Non-pigmented ciliary epithelial cell (primary cell): ENCODE data around the gene HMGCS2.
"Not testable (repeated sequence)": the region's sequence is repeated elsewhere in the genome, so short reads cannot be mapped to it uniquely, and the experiment has no call there.

Source experiments
- DNase-seq: peaks from one replicate; pipeline ENCODE4 v3.0.0-alpha.2; 2010; ENCODE audit warnings: low read depth

HMGCS2 gene

GRCh38 chr1:119787776-119788175 lies 19.1 kb upstream of the HMGCS2 start:
- no peak for DNase-seq

DNA sequence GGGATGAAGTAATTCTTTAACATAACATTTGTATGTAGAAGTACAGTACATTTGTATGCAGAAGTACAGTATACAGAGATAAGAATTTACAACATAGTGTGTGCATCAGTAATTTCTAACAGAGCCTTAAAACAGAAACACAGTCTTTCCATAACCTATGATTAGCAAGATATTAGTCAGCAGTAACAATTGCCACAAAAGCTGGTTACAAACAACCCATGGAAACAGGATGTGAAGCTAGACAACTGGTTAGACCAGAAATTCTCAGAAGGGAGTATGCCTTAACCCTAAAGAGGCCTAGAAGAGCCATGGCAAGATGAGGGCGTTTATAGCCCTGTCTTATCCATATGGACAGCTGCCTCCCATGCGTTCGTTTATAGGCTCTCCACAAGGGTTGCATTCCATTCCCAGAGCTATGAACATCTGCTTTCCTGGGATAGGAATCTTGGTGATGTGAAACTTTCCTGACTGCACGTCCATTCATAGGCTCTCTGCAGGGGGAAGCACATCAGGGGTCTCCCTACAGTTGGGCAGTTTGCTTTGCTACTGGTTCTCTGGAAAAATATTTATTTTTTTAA lies 17.9 kb upstream of the HMGCS2 start:
- DNase-seq: not testable (repeated sequence)

DNA sequence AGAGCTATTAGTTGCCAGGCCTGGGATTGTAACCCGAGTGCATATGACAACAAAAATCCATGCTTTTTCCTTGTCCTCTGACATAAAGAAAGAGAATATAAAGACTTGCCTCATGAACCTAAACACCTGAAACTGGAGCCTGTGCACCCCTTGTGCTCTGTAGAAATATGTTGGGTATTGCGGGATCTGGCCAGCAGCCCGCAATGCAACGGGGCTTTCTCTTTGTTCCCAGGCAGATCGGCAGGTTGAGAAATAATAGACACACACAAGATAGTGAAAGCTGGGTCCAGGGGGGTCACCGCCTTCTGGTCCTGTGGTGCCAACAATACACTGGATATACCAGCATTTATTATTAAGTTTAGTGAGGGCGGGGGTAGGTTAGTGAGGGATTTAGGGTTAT lies 17.3 kb upstream of the HMGCS2 start:
- DNase-seq: not testable (repeated sequence)

DNA sequence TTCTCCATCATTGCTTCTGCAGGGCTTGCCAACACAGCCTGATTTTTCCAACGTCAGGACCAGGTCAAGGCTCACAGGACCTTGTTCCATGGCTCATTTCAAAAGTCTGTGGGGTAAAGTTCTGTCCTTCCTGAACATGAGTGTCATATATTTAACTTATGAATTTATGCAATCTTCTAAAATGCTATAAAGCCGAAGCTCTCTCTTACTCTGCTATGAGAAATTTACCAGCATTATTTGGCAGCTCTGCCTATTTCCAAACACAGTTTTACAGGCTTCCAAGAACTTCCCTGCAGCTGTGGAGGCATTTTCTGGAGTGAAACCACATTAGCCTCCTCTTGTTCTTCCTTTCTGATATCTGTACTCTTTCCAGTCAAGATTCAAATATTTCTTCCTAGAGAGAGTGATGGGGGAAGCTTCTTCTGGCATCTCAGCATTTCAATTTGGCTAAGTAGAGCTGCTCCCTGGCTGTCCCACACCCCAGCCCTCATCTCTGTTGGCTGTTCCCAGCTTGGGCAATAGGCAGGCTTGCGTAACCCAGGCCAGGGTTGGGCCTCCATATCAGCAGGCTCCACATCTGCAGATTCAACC lies 15.6 kb upstream of the HMGCS2 start:
- DNase-seq: no peak

- DNase-seq: no peak
Measured at GRCh38 chr1:119783354-119784185, 14.9 kb upstream of the HMGCS2 start.

- no peak for DNase-seq
Measured at GRCh38 chr1:119782631-119783325, 14.1 kb upstream of the HMGCS2 start.

DNA sequence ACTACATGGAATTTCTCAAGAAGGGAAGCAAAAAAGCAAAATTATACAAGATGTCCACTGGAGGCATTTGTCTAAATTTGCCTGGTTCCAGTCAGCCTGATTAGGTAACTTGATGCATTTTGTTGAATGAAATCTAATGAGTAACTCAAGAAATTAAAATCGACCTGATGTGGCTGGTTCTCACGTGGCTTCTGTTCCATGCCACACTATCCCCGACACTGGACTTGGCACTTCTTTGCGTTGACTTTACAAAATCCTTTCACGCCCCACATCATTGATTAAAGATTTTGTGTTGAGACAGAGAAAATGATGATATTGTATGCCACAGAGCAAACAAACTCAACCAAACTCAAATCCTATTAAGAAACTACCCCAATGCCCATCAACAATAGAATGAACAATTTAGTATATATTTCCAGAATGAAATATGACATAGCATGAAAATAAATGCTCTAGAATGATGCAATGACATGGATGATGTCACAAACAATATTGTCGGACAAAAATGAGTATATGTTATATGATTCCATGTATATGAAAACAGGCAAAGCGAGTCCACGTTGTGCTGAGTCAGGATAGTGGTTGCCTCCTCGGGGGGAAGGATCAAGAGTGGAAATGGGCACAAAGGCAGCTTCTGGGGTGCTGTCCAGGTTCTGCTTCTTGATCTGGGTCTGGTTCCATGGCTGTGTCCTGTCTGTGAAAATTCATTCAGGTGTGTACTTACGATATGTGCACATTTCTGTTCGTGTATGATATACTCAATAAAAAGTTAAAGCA lies 12.9 kb upstream of the HMGCS2 start:
- DNase-seq: no peak

- DNase-seq: no peak
Measured at GRCh38 chr1:119779869-119780356, 11.2 kb upstream of the HMGCS2 start.

- DNase-seq: no peak
Measured at GRCh38 chr1:119778886-119779560, 10.3 kb upstream of the HMGCS2 start.

GRCh38 chr1:119778359-119778758 lies 9.7 kb upstream of the HMGCS2 start:
- no peak for DNase-seq

DNA sequence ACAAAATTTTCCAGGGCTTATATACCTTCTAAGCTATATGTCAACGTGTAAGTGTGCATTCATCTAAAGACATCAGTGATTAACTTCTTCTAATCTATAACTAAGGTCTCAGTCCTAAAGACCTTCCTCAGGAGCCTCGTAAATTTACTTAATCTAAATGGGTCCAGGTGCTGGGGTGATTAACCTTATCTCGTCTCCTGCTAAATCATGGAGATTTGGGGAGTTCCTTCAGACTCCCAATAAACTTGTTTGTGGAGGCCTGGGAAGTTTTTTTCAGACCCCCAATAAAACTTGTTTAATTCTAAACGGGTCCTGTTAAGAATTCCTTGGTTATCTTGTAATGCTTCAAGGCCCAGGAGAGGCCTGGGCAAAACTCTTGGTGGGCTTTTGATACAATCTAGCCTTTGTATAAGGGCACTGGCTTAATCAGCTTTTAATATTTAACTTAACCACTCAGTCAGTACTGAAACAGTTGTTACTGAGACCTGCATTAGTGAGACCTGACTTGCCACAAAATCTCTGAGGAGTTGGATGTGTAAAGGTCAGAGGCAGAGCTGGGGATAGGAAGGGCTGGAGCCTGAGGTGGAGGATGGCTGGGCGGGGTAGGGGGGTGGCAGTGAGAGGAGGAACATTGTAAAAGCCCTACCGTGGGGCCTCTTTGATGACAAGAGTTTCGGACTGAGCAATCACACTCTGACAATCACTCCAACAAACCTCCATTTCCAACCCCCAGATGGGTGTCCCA lies 6.2 kb upstream of the HMGCS2 start:
- DNase-seq: no peak

DNA sequence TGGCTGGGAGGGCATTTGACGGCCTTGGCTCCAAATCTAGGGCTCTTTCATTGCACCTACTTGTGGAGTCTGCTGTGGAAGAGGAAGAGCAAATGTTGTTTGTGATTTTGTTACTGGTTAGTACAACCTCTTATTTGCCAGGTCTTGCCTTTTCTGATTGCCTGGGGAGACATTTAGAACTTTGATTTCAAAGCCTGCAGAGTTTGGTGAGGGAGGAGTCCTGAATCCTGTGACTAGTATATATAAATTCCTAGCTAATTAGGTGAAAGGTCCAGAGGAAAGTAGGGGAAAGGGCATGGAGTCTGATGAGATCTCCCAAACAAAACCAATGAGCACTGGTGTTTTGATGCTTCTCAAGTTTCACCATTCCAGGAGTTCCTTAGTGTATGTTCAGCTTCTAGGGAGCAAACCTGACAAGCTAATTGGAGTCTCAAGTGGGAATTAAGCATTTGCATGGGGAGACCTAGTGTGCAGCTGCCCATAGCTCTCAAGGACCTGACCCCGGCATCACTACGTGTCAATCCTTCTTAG lies 5.1 kb upstream of the HMGCS2 start:
- DNase-seq: no peak

DNA sequence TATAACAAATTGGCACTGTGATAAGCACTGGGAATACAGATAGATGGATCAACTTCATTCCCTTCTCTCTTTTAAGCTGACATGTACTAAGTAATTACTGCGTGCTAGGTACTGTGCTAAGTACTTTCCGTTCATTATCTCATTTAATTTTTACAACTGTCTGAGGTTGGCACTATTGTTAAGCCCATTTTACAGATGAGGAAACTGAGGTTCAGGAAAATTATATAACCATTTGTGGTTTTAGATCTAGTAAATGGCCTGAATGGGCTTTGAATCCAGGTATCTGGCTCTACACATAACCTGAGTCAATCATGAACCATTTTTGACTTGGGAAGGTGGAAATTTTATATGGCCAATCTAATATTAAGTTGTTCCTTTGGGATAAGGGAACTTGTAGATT lies 3.6 kb upstream of the HMGCS2 start:
- DNase-seq: no peak

GRCh38 chr1:119771770-119772169 lies 3.1 kb upstream of the HMGCS2 start:
- no peak for DNase-seq

DNA sequence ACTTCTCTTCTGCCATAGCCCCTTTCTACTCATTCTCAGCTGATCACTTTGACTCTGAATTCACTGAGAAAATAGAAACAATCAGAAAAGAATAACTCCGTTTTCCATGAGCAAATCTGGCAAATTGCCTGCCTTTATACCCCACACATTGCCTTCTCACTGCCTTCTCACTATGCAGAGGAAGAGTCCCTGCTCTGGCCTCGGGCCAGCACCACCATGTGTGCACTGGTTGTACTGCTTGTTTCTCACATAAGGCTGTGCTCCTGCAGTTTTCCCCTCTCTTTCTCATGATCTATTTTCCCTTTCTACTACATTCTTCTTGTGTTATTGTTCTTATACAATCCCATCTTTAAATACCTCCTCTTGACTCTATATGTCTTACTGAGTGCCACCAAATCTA lies 2.3 kb upstream of the HMGCS2 start:
- no peak for DNase-seq

DNA sequence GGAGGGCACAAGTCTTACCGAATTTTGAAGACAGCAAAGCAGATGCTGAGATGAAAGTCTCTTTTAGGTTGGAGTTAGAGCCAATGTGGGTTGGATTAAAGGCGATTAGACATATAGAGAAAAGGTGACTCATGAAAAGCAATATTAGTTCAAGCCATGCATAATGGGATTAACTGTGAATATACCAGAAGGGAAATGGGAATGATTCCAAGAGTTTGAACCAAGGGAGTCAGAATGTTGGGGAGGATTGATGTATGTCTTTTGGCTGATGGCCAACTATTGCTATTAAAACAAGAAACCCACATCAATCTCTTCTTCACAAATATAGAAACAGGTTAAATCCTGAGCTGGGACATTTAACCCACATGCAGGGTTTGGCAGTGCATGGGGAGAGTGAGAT lies 1.2 kb downstream of the HMGCS2 start:
- DNase-seq: no peak

GRCh38 chr1:119766374-119766794 lies 2.3 kb downstream of the HMGCS2 start:
- no peak for DNase-seq

- DNase-seq: no peak
Measured at GRCh38 chr1:119764220-119764619, 4.5 kb downstream of the HMGCS2 start.

DNA sequence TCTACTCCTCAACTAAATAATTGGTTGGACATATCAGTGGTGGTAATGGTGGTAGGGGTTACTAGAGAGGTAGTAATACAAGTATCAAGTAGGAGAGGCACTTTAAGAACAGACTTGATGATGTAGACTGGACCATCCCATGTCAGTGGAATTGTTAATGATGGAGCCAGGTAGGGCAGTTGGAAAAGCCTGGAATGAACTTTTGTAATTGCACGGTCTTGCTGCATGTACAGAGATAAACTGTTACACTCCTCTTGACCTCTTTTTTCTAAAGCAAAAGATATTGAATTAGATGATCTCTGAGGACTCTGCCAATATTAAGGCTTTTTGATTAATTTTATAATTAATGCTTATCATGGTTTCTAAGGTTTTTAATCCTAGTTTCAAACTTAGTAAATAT lies 5.8 kb downstream of the HMGCS2 start:
- DNase-seq: no peak

GRCh38 chr1:119762409-119762808 lies 6.3 kb downstream of the HMGCS2 start:
- no peak for DNase-seq
